Anterior cingulate cortex (tissue), 58 donors: ENCODE data around the gene CEP104.
A peak's percentile ranks its signal among the peaks of the same experiment; 100 is the strongest.
"Not testable (repeated sequence)": the region's sequence is repeated elsewhere in the genome, so short reads cannot be mapped to it uniquely, and the experiment has no call there.

ENCODE experiments used
- DNase-seq, 58 donors: peaks; one replicate each; lab custom pipeline; 2025; lab: John Stamatoyannopoulos, UW

The CEP104 gene

DNA sequence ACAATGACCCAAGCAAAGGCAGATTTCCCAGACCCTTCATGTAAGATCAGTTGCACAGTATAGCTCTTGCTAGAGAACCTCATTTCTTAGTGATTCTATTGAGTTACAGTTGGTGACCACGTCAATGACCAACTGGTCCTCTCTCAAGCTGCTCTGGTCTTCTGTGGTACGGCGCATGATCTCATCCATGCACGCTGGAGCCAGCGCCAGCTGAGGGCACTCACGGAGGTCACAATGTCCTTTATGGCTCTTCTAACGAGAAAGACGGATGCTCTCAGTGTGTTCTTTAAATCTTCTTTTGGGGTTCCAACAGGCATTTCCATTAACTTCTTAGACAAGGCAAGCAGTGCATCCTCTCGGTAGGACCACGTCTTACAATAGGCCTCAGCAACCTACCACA lies 22.3 kb downstream of the CEP104 start:
- no peak for DNase-seq

GRCh38 chr1:3831689-3832088 lies 25.3 kb downstream of the CEP104 start:
- DNase-seq, result no peak

DNA sequence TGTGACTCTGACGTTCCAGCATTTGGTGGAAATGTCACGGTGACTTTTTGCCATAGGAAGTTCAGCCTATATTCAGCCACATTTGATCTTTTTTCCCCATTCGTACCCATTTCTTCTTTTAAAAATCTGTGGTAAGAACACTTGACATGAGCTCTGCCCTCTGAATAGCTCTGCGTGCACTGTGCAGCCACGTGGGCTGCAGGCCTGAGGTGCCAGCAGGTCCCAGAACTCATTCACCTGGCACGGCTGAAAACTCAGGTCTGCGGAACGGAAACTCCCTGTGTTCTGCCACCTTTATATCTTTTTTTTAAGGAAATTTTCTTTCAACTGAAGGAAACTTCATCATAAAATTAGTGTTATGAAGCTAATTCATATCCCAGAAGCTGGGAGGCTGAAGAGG lies 28.6 kb downstream of the CEP104 start:
- no peak for DNase-seq

- peak in 32 of 58 donors; percentile 9 to 63 (median 24) for DNase-seq
These were observed 29.2 kb downstream of the CEP104 start for GRCh38 chr1:3827813-3828307.

DNA sequence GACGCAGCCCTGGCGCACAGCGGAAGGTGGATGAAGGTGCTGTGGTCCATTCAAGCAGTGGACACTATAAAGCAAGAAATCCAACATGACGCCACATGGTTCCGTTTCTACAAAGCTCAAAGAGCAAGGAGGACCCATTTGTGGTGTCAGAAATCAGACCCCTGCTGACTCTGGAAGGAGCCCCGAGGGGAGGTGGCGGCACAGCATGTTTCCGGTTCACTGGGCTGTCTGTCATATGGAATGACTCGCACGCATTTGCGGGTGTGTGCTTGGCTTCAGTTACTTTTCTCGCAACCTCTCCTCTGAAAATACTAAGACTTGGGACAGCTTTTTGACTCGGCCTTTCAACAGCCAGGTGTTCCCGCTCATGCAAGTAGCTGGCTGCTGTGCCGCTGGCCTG lies 31.7 kb downstream of the CEP104 start:
- no peak for DNase-seq

DNA sequence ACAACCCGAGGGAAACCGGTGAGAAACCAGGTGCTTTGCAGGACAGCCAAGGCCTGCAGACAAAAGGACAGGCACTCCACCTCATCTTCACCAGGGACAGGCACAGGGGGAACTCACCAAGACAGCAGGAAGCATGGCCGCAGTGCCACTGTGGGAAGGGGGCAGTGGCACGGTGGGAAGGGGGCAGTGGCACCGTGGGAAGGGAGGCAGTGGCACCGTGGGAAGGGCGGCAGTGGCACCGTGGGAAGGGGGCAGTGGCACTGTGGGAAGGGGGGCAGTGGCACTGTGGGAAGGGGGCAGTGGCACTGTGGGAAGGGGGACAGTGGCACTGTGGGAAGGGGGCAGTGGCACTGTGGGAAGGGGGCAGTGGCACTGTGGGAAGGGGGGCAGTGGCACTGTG lies 32.4 kb downstream of the CEP104 start:
- DNase-seq, result no peak

- DNase-seq, result peak in 1 of 58 donors; percentile 11
These were observed 34.6 kb downstream of the CEP104 start for GRCh38 chr1:3822421-3822820.

DNA sequence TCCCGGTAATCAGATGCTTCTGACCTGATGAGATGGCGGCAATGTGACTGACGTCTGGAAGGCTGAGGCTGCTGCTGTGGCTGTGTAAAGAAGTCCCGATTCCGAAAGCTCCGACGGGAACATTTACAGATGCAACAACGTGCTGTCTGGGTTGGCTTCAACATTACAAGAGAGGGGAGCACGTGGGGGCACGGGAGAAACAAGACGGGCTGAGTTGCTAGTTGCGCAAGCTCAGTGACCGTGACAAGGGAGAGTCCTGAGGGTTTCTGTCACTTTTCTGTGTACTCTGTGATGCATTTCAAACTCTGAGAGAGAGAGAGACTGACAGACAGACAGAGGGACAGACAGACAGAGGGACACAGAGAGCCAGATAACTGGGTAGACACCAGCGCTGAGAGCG lies 35.1 kb downstream of the CEP104 start:
- no peak for DNase-seq

DNA sequence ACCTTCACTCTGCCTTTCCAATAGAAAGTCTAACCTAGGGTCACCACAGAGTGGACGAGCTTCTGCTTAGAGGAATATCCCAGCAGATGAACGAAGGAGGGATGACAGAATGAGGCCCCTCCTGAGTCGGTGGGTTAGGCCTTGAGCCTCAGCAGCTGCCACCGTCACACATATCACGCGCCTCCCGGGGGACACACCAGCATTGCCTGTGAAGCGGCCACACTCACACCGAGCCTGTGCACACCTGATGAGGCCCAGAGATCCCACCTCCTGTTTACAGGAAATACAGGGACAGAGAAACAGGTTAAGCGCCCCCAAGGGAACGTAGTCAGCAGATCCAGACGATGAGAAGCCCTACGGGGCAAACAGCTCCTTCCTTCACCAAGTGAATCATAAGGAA lies 35.6 kb downstream of the CEP104 start:
- no peak for DNase-seq

- DNase-seq, result no peak
These were observed 36.0 kb downstream of the CEP104 start for GRCh38 chr1:3821004-3821403.

DNA sequence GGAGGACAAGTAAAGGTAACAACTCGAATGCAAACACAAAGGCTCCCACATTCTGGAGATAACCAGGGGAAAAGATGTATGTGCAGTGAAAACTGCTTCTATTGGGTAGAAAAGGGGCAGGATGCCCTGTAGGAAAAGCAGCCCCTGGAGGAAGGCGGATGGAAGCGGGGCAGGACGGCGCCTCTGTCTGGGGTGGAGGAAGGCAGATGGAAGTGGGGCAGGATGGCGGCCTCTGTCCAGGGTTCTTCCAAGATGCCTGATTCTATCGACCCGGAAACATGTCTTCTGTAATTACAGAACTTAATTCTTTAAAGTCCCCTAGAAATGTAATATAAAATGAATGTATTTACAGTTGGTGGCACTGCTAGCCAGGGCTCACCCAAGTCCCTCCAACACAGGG lies 36.7 kb downstream of the CEP104 start:
- DNase-seq, result no peak

- no peak for DNase-seq
These were observed 37.2 kb downstream of the CEP104 start for GRCh38 chr1:3819771-3820200.

DNA sequence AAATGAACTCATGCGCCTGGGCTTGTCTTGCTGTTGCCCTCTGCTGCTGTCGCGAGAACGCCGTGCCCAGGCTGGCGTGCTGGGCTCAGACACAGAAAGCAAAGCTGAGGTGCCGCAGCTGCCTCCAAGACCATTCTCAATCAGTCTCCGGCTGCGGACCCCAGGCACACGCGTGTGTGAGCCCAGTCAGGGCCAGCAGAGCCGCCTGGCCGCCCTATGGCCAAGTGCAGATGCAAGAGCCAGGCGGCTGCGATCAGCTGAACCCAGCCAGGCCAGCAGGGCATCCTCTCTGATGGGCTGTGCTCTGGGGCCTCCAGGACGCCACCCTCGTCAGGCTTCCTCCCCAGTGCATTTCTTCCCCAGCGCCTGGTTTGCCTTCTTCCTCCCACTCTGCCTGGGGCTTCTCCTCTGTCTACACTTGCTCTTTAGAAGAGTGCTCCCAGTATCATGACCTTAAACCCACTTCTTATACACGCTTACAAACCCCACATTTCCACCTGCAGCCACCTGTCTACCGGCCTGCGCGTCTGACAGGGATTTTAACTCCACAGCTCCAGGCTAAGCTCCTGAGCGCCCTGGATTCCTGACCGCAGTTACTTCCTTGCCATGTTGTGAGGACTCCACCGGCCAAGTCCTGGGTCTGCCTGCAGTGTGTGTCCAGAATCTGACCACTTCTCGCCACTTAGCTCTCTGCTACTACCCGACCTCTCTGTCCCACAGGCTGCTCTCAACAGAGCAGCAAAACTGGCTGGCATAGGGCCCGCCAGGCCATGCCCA lies 39.0 kb downstream of the CEP104 start:
- DNase-seq, result no peak

DNA sequence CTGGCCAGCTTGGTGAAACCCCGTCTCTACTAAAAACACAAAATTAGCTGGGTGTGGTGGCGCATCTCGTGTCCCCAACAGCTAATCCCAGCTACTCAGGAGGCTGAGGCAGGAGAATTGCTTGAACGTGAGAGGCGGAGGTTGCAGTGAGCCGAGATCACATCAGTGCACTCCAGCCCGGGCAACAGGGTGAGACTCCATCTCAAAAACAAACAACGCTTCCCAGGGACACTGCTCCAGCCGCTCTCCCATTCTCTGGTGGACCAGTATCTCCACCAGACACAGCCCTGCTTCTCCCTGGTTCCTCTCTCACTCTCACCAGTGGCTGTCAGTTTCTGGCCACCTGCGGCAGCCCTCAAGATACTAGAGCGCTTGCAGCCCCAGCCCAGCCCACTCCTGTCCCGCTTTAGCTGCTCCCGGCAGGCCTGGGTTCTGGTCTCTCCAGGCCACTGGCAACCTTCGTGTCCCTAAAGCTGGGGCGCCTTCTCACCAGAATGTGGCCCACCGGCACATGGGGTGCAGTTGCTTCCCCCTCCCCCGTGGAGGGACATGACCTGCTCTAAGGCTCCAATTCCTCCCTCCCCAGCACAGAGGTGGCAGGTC lies 39.8 kb downstream of the CEP104 start:
- DNase-seq, result no peak

DNA sequence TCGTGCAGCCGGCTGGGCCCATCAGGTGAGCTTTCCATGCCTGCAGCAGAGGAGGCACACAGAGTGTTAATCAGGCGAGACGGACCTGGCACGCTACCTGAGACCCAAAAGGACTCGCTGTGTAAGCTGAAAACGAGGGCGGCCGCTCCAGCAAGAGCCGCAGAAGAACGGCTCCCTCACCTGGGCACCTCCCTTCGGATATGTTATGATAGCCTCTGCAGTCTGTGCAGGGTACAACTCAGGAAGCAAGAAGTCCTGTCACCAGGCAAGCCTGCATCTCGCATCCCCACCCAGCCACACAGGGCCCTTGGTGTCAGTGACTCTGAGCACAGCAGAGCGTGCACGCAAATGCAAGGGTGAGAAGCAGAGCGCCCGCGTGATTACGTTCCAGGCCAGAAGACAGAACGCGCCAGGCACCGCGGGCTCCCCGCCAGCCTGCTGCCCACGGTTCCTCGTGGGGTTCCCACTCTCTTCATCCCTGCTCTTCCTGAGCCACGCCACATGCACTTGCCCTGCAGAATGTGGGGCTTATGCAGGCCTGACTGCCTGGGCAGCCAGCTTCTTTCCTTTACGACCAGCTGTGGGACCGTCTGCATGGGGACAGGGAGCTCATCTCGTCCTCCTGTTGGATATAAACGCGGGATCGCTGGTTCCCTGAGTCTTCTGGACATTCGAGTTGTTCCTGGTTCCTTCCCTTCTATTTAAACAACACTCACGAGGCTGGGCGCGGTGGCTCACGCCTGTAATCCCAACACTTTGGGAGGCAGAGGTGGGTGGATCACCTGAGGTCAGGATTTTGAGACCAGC lies 40.5 kb downstream of the CEP104 start:
- no peak for DNase-seq

GRCh38 chr1:3814771-3815561 lies 42.0 kb downstream of the CEP104 start:
- DNase-seq, result no peak

DNA sequence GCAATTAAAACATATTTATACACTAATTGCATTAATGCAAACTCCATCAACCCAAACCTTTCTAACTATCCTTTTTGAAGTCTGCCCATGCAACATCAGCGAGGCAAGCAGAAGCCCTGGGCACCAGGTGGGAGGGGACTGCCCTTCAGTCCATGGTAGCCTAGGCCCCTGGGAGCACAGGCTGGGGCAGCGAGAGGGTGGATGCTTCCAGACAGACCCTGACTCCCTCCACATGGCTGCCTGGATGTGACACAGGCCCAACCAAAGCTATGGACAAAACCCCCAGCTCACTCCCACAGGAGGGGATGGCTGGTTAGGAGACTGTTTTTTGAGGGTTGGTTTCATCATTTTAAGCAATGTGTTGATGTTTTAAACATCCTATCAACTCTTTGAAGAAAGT lies 42.9 kb downstream of the CEP104 start:
- no peak for DNase-seq

GRCh38 chr1:3811595-3811911 lies 45.5 kb downstream of the CEP104 start:
- DNase-seq, result no peak

DNA sequence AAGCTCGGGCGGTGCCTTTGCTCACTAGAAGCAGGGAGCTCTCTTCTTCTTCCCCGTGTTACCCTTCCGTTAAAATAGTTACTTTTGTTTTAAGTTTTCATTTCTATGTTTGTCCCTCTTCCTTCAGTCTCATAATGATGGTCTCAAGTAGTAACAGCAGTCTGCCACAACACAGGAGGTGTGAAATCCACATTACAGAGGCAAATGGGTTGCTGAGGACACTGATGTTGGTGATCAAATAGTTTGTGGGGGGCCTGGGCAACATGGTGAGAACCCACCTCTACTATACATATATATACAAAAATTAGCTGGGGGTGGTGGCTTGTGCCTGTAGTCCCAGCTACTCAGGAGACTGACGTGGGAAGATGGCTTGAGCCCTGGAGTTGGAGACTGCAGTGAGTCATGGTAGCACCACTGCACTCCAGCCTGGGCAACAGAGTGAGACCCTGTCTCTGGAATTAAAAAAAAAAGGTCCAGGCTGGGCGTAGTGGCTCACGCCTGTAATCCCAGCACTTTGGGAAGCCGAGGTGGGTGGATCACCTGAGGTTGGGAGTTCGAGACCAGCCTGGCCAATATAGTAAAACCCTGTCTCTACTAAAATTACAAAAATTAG lies 46.8 kb downstream of the CEP104 start:
- DNase-seq, result not testable (repeated sequence)

- DNase-seq, result no peak
These were observed 47.3 kb downstream of the CEP104 start for GRCh38 chr1:3809680-3810079.
